ENCODE data around the gene PMM2.
A peak's percentile ranks its signal among the peaks of the same experiment; 100 is the strongest.

Gene PMM2

GRCh38 chr16:8853611-8854010 is 56.0 kb downstream of the PMM2 start:
- no peak for DNase-seq
- no peaks in the 10 kb centered on the region for H3K27me3 ChIP-seq (ENCODE audit: insufficient read depth, low read length)
- H3K9ac ChIP-seq (ENCODE audit: low read length), result no peak overlapping the region
- no peak overlapping the region for H3K14ac ChIP-seq (ENCODE audit: low read length)
- H3K23ac ChIP-seq (ENCODE audit: low read length), result no peak overlapping the region
- no peak overlapping the region for H3K4ac ChIP-seq (ENCODE audit: low read depth, low read length)
- no peak overlapping the region for H3K4me2 ChIP-seq (ENCODE audit: low read length)
- no peak overlapping the region for H4K91ac ChIP-seq (ENCODE audit: low read depth, low read length)
- no peak overlapping the region for H2BK120ac ChIP-seq (ENCODE audit: insufficient read depth, low read length, poor library complexity)
- H2AFZ ChIP-seq (ENCODE audit: insufficient read depth, low read length, poor library complexity), result no peak overlapping the region
- no peak overlapping the region for H2BK5ac ChIP-seq (ENCODE audit: low read depth, low read length, poor library complexity)
- H4K8ac ChIP-seq (ENCODE audit: low read depth, low read length), result no peak overlapping the region
- WGBS (ENCODE audit: extremely low coverage, insufficient coverage, insufficient read length), result no CpG with 5 or more reads among the region's 7 CpGs
- no peak overlapping the region for H2BK12ac ChIP-seq (ENCODE audit: low read length)
- no peak overlapping the region for H3K18ac ChIP-seq (ENCODE audit: low read length)
- no peak overlapping the region for H3K4me3 ChIP-seq (ENCODE audit: low read depth, low read length)
- H3K79me1 ChIP-seq (ENCODE audit: low read length), result no peaks in the 10 kb centered on the region
- no peak overlapping the region for H3K27ac ChIP-seq (ENCODE audit: low read depth, low read length)
- H2AK5ac ChIP-seq (ENCODE audit: low read length), result no peak overlapping the region
- H4K12ac ChIP-seq (ENCODE audit: low read depth, low read length), result no peak overlapping the region
- H3K79me2 ChIP-seq (ENCODE audit: control insufficient read depth, insufficient read depth, low read length, poor library complexity), result peaks cover 2% of the 10 kb centered on the region
- peaks cover 74 to 84% of the 10 kb centered on the region in 2 experiments for H3K36me3 ChIP-seq (ENCODE audit: control insufficient read depth in 1 of 2, insufficient read depth in 2 of 2, low read length in 2 of 2)
- no peaks in the 10 kb centered on the region for H3K4me1 ChIP-seq (ENCODE audit: control insufficient read depth in 1 of 2, insufficient read depth in 2 of 2, low read length in 2 of 2)
- H3K9me3 ChIP-seq (ENCODE audit: insufficient read depth, low read depth, low read length), result no peaks in the 10 kb centered on the region

- no peak overlapping the region for H2BK12ac ChIP-seq (ENCODE audit: low read length)
- no peak overlapping the region for H3K4me3 ChIP-seq (ENCODE audit: low read depth, low read length)
- H3K9me3 ChIP-seq (ENCODE audit: insufficient read depth, low read depth, low read length), result no peaks in the 10 kb centered on the region
- no peaks in the 10 kb centered on the region for H3K27me3 ChIP-seq (ENCODE audit: insufficient read depth, low read length)
- H3K18ac ChIP-seq (ENCODE audit: low read length), result no peak overlapping the region
- no peak for DNase-seq
- H2BK5ac ChIP-seq (ENCODE audit: low read depth, low read length, poor library complexity), result no peak overlapping the region
- H4K8ac ChIP-seq (ENCODE audit: low read depth, low read length), result no peak overlapping the region
- no peak overlapping the region for H4K12ac ChIP-seq (ENCODE audit: low read depth, low read length)
- no peak overlapping the region for H3K4ac ChIP-seq (ENCODE audit: low read depth, low read length)
- no CpG with 5 or more reads among the region's 9 CpGs for WGBS (ENCODE audit: extremely low coverage, insufficient coverage, insufficient read length)
- H3K4me1 ChIP-seq (ENCODE audit: control insufficient read depth in 1 of 2, insufficient read depth in 2 of 2, low read length in 2 of 2), result no peaks in the 10 kb centered on the region
- peaks cover 1% of the 10 kb centered on the region for H3K79me2 ChIP-seq (ENCODE audit: control insufficient read depth, insufficient read depth, low read length, poor library complexity)
- H3K23ac ChIP-seq (ENCODE audit: low read length), result no peak overlapping the region
- H3K14ac ChIP-seq (ENCODE audit: low read length), result no peak overlapping the region
- H3K4me2 ChIP-seq (ENCODE audit: low read length), result no peak overlapping the region
- H2AK5ac ChIP-seq (ENCODE audit: low read length), result no peak overlapping the region
- no peak overlapping the region for H3K9ac ChIP-seq (ENCODE audit: low read length)
- H2AFZ ChIP-seq (ENCODE audit: insufficient read depth, low read length, poor library complexity), result no peak overlapping the region
- no peaks in the 10 kb centered on the region for H3K79me1 ChIP-seq (ENCODE audit: low read length)
- H4K91ac ChIP-seq (ENCODE audit: low read depth, low read length), result no peak overlapping the region
- no peak overlapping the region for H3K27ac ChIP-seq (ENCODE audit: low read depth, low read length)
- H2BK120ac ChIP-seq (ENCODE audit: insufficient read depth, low read length, poor library complexity), result no peak overlapping the region
- peaks cover 74 to 84% of the 10 kb centered on the region in 2 experiments for H3K36me3 ChIP-seq (ENCODE audit: control insufficient read depth in 1 of 2, insufficient read depth in 2 of 2, low read length in 2 of 2)
Measured at GRCh38 chr16:8854298-8854948, 56.8 kb downstream of the PMM2 start.

- Histone ChIP-seq H2BK120ac (ENCODE audit: insufficient read depth, low read length, poor library complexity) (no peak overlapping the region), H2BK12ac (ENCODE audit: low read length) (no peak overlapping the region), H3K27ac (ENCODE audit: low read depth, low read length) (no peak overlapping the region), H3K4me1 (ENCODE audit: control insufficient read depth in 1 of 2, insufficient read depth in 2 of 2, low read length in 2 of 2) (peaks cover under 1 to 2% of the 10 kb centered on the region in 2 experiments), H3K14ac (ENCODE audit: low read length) (no peak overlapping the region), H3K9ac (ENCODE audit: low read length) (no peak overlapping the region), H2AFZ (ENCODE audit: insufficient read depth, low read length, poor library complexity) (no peak overlapping the region), H3K23ac (ENCODE audit: low read length) (no peak overlapping the region), H2BK5ac (ENCODE audit: low read depth, low read length, poor library complexity) (no peak overlapping the region), H2AK5ac (ENCODE audit: low read length) (no peak overlapping the region), H3K9me3 (ENCODE audit: insufficient read depth, low read depth, low read length) (no peaks in the 10 kb centered on the region), H3K18ac (ENCODE audit: low read length) (peak overlapping the region; percentile 1), H3K4ac (ENCODE audit: low read depth, low read length) (no peak overlapping the region), H3K4me3 (ENCODE audit: low read depth, low read length) (no peak overlapping the region), H4K12ac (ENCODE audit: low read depth, low read length) (peak overlapping the region; percentile 19), H4K8ac (ENCODE audit: low read depth, low read length) (no peak overlapping the region), H3K79me1 (ENCODE audit: low read length) (no peaks in the 10 kb centered on the region), H3K79me2 (ENCODE audit: control insufficient read depth, insufficient read depth, low read length, poor library complexity) (no peaks in the 10 kb centered on the region), H3K4me2 (ENCODE audit: low read length) (no peak overlapping the region), H3K36me3 (ENCODE audit: control insufficient read depth in 1 of 2, insufficient read depth in 2 of 2, low read length in 2 of 2) (peaks cover 69 to 80% of the 10 kb centered on the region in 2 experiments), H3K27me3 (ENCODE audit: insufficient read depth, low read length) (no peaks in the 10 kb centered on the region), H4K91ac (ENCODE audit: low read depth, low read length) (no peak overlapping the region)
- no peak for DNase-seq
- WGBS (ENCODE audit: extremely low coverage, insufficient coverage, insufficient read length), result no CpG with 5 or more reads among the region's 11 CpGs
Measured at GRCh38 chr16:8855051-8855786, 57.6 kb downstream of the PMM2 start.

GRCh38 chr16:8855972-8856371 is 58.3 kb downstream of the PMM2 start:
- Histone ChIP-seq H2AK5ac (ENCODE audit: low read length) (no peak overlapping the region), H3K27me3 (ENCODE audit: insufficient read depth, low read length) (no peaks in the 10 kb centered on the region), H3K9me3 (ENCODE audit: insufficient read depth, low read depth, low read length) (no peaks in the 10 kb centered on the region), H3K36me3 (ENCODE audit: control insufficient read depth in 1 of 2, insufficient read depth in 2 of 2, low read length in 2 of 2) (peaks cover 66 to 74% of the 10 kb centered on the region in 2 experiments), H3K14ac (ENCODE audit: low read length) (no peak overlapping the region), H4K91ac (ENCODE audit: low read depth, low read length) (no peak overlapping the region), H3K27ac (ENCODE audit: low read depth, low read length) (no peak overlapping the region), H3K4me2 (ENCODE audit: low read length) (no peak overlapping the region), H3K4ac (ENCODE audit: low read depth, low read length) (no peak overlapping the region), H3K4me3 (ENCODE audit: low read depth, low read length) (no peak overlapping the region), H2BK120ac (ENCODE audit: insufficient read depth, low read length, poor library complexity) (no peak overlapping the region), H2AFZ (ENCODE audit: insufficient read depth, low read length, poor library complexity) (no peak overlapping the region), H3K23ac (ENCODE audit: low read length) (no peak overlapping the region), H3K9ac (ENCODE audit: low read length) (no peak overlapping the region), H4K12ac (ENCODE audit: low read depth, low read length) (no peak overlapping the region), H2BK5ac (ENCODE audit: low read depth, low read length, poor library complexity) (no peak overlapping the region), H3K79me2 (ENCODE audit: control insufficient read depth, insufficient read depth, low read length, poor library complexity) (no peaks in the 10 kb centered on the region), H3K79me1 (ENCODE audit: low read length) (no peaks in the 10 kb centered on the region), H2BK12ac (ENCODE audit: low read length) (no peak overlapping the region), H3K18ac (ENCODE audit: low read length) (no peak overlapping the region), H3K4me1 (ENCODE audit: control insufficient read depth in 1 of 2, insufficient read depth in 2 of 2, low read length in 2 of 2) (peaks cover 4 to 5% of the 10 kb centered on the region in 2 experiments), H4K8ac (ENCODE audit: low read depth, low read length) (no peak overlapping the region)
- no peak for DNase-seq
- WGBS (ENCODE audit: extremely low coverage, insufficient coverage, insufficient read length), result no CpG with 5 or more reads among the region's 5 CpGs
